Measurements from ENCODE around the gene UNC13C. TPM values are rescaled to one million over a fixed set of nuclear protein-coding genes. Genes with fewer than 3 reads are reported as not detected.

Gene UNC13C
- total and polyA plus RNA-seq, 7 donors, result 0.51 to 14.4 (median 1.9) TPM; not detected in 1

GRCh38 chr15:54011656-54012055 is 33.4 kb downstream of the UNC13C start:
- Histone ChIP-seq H3K9me3 (no peaks in the 10 kb centered on the region), H3K36me3 (ENCODE audit: insufficient read depth in 1 of 2, low read depth in 1 of 2) (no peaks in the 10 kb centered on the region), H3K4me3 (no peak overlapping the region), H3K27me3 (ENCODE audit: insufficient read depth in 3 of 3, low read length in 2 of 3) (no peaks in the 10 kb centered on the region), H3K27ac (no peak overlapping the region), H3K4me1 (no peaks in the 10 kb centered on the region)
- DNase-seq (no peak), ATAC-seq (no peak)
- 63 to 76% (median 66%) methylated on average over 1 of the region's 1 CpG for WGBS, 3 donors
- no peak for TF ChIP-seq CTCF (IDR thresholded peaks at IDR 0.05)
- intact Hi-C loops (cut with DNase I), result loop anchor here in 1 of 2 donors (10.0 kb wide), 1 partner anchor 767 kb away; no protein-coding TSS in a partner anchor

GRCh38 chr15:54014067-54014655 is 35.9 kb downstream of the UNC13C start:
- no peaks in the 10 kb centered on the region for H3K27me3 ChIP-seq (ENCODE audit: insufficient read depth in 3 of 3, low read length in 2 of 3)
- no peak overlapping the region for H3K27ac ChIP-seq
- TF ChIP-seq CTCF (IDR thresholded peaks at IDR 0.05), result no peak
- H3K36me3 ChIP-seq (ENCODE audit: insufficient read depth in 1 of 2, low read depth in 1 of 2), result no peaks in the 10 kb centered on the region
- WGBS, 3 donors, result 65 to 73% (median 72%) methylated on average over 4 of the region's 4 CpGs
- intact Hi-C loops (cut with DNase I), result loop anchor here in 1 of 2 donors (10.0 kb wide), 1 partner anchor 769 kb away; no protein-coding TSS in a partner anchor
- peak in 3 of 4 donors; percentile 56 to 75 (median 62) for ATAC-seq
- no peak for DNase-seq
- H3K4me1 ChIP-seq, result no peaks in the 10 kb centered on the region
- no peaks in the 10 kb centered on the region for H3K9me3 ChIP-seq
- no peak overlapping the region for H3K4me3 ChIP-seq

- no peaks in the 10 kb centered on the region for H3K27me3 ChIP-seq (ENCODE audit: insufficient read depth in 3 of 3, low read length in 2 of 3)
- intact Hi-C loops (cut with DNase I), result loop anchor here in 1 of 2 donors (10.0 kb wide), 1 partner anchor 772 kb away; no protein-coding TSS in a partner anchor
- H3K4me1 ChIP-seq, result no peaks in the 10 kb centered on the region
- no peak overlapping the region for H3K27ac ChIP-seq
- no peaks in the 10 kb centered on the region for H3K9me3 ChIP-seq
- ATAC-seq, result no peak
- TF ChIP-seq CTCF (IDR thresholded peaks at IDR 0.05), result no peak
- H3K4me3 ChIP-seq, result no peak overlapping the region
- no peaks in the 10 kb centered on the region for H3K36me3 ChIP-seq (ENCODE audit: insufficient read depth in 1 of 2, low read depth in 1 of 2)
- DNase-seq, result no peak
- 73 to 89% (median 86%) methylated on average over 1 of the region's 1 CpG for WGBS, 3 donors
Measured at GRCh38 chr15:54017251-54017650, 39.0 kb downstream of the UNC13C start.

GRCh38 chr15:54017959-54018358 is 39.7 kb downstream of the UNC13C start:
- intact Hi-C loops (cut with DNase I), result loop anchor here in 1 of 2 donors (10.0 kb wide), 1 partner anchor 773 kb away; no protein-coding TSS in a partner anchor
- Histone ChIP-seq H3K36me3 (ENCODE audit: insufficient read depth in 1 of 2, low read depth in 1 of 2) (no peaks in the 10 kb centered on the region), H3K27ac (no peak overlapping the region), H3K4me1 (no peaks in the 10 kb centered on the region), H3K9me3 (no peaks in the 10 kb centered on the region), H3K4me3 (no peak overlapping the region), H3K27me3 (ENCODE audit: insufficient read depth in 3 of 3, low read length in 2 of 3) (no peaks in the 10 kb centered on the region)
- DNase-seq, result no peak
- 46 to 61% (median 49%) methylated on average over 3 of the region's 3 CpGs for WGBS, 3 donors
- TF ChIP-seq CTCF (IDR thresholded peaks at IDR 0.05), result no peak
- peak in 3 of 4 donors; percentile 39 to 53 (median 41) for ATAC-seq
